GM12864 (cell line): ENCODE measurements around the gene SYCP2.

Experiments
- DNase-seq: peaks from one replicate; pipeline ENCODE4 v3.0.0-alpha.2; 2011; ENCODE audit warnings: low read depth
- H3K4me3 ChIP-seq: 2 replicates; pipeline ENCODE4 v1.5.1; 2011; ENCODE audit warnings: mild to moderate bottlenecking, low read depth, low read length, control low read depth
- CTCF ChIP-seq: IDR thresholded peaks from 2 replicates; pipeline ENCODE4 v1.5.1; 2011; ENCODE audit warnings: low read depth, mild to moderate bottlenecking, moderate library complexity, low read length, control low read depth, inconsistent platforms; ENCODE audit errors: missing control alignments

SYCP2 gene

DNA sequence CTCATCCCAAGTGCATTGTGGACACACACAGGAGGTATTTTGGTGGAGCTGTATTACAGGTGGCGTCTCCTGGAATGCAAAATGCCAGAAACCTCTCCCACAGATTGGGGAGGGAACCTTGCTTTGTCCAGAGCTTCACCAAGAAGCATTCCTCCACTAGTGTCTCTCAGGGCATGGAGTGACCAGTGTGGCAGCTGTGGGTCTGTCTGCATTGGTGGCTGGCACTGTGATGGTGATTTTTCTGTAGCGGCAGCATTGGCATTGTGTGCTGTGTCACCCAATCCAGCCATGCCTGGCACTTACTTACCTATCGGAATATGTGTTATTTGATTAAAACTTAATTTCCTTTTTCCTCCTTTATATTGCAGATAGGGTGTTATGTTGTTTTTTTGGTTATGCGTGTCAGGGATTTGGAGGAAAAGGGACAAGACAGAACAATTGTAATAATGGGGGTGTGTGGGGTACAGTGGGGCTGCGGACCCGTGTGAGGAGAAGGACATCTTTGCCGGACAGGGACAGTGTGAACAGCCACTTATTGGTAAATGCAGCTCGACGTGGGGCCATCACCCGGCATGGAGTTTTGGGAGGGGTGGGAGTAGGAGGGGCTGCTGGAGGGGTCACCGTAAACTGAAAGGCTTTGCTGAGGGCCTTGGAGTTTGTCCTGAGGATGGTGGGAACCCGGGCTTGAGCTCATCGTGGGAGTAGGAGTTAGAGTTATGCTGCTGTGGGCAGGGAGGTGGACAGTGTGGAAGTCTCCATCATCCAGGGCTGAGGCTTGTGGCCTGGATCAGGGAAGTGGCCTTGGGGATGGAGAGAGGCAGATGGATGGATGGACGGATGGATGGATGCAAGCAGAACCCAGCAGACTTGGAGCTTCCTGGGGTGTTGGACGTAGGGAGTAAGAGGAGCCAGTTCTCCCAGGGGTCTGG, 105.0 kb downstream of the SYCP2 start:
- TF ChIP-seq CTCF: no peak
- H3K4me3 ChIP-seq: no peak overlapping the region
- DNase-seq: no peak

GRCh38 chr20:59827138-59828056, 106.0 kb downstream of the SYCP2 start:
- no peak for DNase-seq
- no peak for TF ChIP-seq CTCF
- H3K4me3 ChIP-seq: no peak overlapping the region

DNA sequence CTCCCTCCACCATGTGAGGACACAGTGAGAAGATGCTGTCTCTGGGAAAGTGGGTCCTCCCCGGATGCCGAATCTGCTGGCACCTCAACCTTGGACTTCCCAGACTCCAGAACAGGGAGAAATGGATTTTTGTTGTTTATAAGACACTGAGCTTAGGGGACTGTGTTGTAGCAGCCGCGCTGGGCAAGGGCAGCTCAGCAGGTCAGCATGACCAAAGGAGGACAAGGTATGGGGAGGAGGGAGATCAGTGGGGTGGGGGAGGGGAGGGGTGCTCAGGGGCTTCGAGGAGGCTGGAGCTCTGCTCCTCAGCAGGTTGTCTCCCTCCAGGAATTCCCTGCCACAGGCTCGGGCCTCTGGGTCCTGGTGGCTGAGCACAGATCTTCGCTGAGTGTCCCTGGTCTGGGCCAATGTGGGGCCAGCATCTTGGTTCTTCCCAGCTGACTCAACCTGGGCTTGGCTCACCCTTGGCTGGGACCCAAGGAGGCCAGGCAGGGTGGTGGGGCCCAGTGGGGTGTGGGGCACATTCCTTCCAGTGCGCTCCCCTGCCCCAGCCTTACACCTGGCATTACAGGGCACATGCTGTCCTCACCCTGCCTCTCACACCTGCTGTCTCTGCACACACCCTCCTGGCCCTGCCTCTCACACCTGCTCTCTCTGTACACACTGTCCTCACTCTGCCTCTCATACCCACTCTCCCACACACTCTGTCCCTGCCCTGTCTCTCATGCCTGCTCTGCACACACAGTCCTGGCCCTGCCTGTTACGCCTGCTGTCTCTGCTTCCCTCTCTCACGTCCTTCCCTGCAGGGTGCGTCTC, 107.3 kb downstream of the SYCP2 start:
- no peak overlapping the region for H3K4me3 ChIP-seq
- no peak for DNase-seq
- no peak for TF ChIP-seq CTCF

DNA sequence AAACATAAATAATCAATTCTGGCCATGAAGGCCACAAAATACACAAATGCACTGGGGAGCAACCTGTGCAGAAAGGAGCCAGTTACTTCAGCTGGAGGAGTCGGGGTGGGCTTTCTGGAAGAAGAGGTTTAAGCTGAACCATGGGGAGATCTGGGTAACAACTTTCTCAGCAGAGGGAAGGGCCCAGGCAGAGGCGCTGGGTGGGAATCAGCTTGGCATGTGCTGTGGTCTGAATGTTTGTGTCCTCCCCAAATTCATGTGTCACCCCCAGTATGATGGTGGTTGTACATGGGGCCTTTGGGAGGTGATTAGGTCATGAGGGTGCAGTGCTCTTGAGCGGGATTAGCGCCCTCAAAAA, 107.9 kb downstream of the SYCP2 start:
- H3K4me3 ChIP-seq: no peak overlapping the region
- TF ChIP-seq CTCF: no peak
- no peak for DNase-seq

DNA sequence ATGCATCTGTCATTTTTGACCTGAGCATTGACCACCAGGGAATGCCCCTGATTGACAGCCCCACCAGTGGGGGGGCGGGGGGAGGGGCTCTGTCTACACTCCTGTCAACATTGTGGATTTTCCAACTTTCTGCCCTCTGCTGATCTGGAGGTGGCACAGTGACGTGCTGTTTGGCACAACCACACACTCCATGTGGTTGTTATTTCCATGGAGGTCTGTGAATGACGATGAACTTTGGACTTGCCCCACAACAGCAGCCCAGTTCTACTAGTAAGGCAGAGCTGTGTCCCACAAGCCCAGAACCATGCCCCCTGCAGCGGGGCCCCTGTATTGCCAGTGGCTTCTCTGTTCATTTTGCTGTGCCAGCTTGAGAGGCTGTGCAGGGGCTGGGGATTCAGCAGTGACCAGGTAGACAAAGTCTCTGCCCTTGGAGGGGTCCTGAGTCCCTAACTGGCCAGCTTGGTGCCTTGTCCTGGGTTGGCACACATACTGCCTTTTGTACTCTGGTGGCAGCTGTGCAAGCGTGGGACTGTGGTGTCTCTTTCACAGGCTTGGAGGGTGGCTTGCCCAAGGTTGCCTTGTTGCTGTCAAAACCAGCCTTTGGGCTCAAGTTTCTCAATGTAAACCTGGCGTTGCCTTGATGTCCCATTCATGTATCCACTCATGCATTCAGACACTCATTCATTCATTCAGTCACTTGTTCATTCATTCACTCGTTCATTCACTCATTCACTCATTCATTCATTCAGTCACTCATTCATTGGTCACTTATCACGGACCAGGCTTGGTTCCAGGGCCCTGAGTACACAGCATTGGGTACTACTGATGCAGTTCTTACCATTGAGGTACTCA, 108.5 kb downstream of the SYCP2 start:
- no peak for TF ChIP-seq CTCF
- no peak overlapping the region for H3K4me3 ChIP-seq
- DNase-seq: no peak
